Prostate gland (tissue), 1 donor: ENCODE measurements around the gene AFMID.

Source experiments
- POLR2A ChIP-seq: fragments of 450-650 bp; IDR thresholded peaks from one replicate; pipeline ENCODE4 v1.6.1; 2016; ENCODE audit warnings: antibody characterized with exemption, mild to moderate bottlenecking
- POLR2AphosphoS5 ChIP-seq: sonication (generic); formaldehyde crosslinking; IDR thresholded peaks from one replicate; pipeline ENCODE4 v1.6.1; 2017; ENCODE audit warnings: antibody characterized with exemption

DNA sequence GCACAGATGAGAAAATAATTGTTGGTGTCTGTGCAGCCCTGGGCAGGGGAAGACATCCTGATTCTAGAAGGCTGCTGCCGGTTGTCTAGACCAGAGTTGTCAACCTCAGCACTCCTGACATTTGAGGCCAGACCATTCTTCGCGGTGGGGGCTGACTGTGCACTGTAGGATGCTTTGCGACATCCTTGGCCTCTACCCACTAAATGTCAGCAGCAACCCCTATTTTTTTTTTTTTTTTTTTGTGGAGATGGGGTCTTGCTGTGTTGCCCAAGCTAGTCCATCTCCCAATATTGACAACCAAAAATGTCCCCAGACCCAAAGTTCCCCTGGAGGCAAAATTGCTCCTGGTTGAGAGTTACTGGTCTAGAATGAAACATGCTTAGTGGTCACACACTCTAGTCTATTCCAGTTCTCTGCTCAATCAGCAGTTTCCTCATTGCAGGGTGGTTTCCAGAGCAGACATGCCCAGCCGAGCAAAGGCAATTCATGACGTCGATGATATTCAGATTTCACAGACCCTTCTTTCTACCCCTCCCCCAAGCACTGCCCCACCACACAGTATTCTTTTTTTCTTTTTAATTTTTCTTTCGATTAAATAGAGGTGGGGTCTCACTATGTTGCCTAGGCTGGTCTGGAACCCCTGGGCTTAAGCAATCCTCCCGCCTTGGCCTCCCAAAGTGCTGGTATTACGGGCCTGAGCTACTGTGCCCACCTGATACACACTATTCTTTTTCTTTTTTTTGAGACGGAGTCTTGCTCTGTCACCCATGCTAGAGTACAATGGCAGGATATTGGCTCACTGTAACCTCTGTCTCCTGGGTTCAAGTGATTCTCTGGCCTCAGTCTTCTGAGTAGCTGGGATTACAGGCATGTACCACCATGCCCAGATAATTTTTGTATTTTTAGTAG lies 32.0 kb upstream of the AFMID start:
- TF ChIP-seq POLR2A (no peak), POLR2AphosphoS5 (no peak)
